GM21360 (cell line): ENCODE data around the gene SLC9A7.

Experiments used
- ATAC-seq: cut with Tn5 transposase; IDR thresholded peaks from one replicate; pipeline ENCODE4 v1.9.1; 2021; ENCODE audit warnings: mild to moderate bottlenecking, moderate library complexity; ENCODE audit not compliant: unreplicated experiment

SLC9A7 gene

DNA sequence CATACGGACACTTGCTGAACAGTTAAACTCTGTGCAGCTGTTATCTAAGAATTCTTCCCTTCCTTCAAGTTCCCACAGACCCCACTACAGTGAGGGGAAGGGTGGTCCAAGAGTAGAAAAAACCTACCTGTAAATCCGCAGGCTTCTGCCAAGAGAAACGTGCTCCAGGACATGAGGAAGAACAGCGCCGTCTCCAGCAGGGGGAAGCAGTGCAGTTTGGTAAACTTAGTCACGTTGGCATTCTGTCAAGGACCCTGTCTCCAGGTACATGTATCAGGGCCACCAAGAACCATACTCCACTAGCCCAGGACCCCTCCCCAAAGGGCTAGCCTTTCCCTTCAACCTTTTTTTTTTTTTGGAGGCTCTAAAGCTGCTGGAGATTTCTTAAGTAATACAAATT is 105.4 kb downstream of the SLC9A7 start:
- ATAC-seq = no peak

DNA sequence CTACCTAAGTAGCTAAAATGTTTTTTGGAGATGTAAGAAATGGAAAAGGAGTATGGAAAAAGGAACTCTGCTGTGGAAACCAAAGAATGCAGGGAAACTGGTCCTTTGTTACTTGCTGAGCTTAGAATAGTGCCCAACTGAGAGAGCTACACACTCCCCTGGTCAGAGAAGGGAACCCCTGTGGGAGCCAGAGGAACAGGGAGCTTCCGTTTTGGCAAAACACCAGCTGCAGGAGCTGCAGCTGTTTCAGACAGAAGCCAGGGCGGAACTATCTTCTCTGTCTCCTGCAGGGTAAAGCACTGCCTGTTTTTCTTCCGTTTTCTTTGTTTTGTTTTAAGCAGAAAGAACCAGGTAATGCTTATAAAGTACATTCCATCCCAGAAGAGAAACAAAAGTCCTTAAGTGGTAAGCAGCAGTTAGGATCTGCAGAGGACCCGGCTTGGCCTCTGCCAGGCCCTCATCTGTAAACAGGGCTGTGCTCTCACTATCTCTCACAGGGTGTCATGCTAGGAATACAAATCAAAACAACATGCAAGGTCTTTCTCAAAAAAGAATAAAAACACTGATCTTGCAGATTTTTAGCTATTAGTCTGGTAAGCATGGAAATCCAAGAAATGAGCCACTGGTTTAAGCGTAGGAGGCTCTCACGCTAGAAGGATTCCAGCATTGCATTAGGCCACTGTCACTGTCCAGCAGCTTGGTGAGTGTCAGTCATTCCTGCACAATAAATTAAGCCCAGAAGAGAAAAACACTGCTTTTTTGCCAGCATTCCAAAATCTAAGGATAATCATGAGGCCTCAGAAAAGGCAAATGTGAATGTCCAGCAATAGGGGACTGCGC is 109.3 kb downstream of the SLC9A7 start:
- ATAC-seq = no peak

- ATAC-seq = no peak
Measured at GRCh38 chrX:46648660-46649059, 110.3 kb downstream of the SLC9A7 start.

DNA sequence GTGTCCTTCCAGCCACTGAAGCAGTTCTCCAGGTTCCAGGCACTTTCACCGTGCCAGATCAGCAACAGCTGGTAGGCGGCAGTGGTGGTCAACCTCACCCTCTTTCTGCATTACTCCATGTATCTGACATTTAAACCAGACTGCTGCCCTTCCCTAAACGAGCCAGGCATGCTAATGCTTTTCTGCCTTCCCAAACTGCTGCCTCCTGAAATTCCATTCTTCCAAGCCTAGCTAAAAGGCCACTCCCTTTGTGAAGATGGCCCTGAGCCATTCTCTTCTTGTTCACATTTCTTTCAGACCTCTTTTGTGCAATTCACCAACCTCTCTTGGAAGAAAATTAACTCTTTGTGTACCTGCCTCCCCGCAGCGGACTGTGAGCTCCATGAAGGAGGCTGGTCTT is 111.7 kb downstream of the SLC9A7 start:
- no peak for ATAC-seq

DNA sequence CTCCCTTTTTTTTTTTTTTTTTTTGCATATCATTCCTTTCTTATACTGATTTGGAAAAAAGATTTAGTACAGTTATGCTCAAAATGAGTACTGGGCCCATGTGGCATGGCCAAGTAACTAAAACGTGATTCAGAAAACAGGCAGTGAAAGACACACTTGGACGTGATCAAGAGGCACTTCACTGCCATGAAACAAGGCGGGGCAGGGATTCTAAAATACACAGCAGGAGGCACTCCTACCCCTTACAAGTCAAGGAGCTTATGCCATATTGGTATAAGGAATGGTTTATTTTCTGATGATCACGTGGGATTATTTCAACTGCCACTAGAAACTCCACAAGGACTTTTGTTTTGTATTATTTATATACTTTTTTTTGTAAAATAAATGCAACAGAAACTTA is 113.3 kb downstream of the SLC9A7 start:
- ATAC-seq = no peak

- ATAC-seq = no peak
Measured at GRCh38 chrX:46643636-46644035, 115.3 kb downstream of the SLC9A7 start.

DNA sequence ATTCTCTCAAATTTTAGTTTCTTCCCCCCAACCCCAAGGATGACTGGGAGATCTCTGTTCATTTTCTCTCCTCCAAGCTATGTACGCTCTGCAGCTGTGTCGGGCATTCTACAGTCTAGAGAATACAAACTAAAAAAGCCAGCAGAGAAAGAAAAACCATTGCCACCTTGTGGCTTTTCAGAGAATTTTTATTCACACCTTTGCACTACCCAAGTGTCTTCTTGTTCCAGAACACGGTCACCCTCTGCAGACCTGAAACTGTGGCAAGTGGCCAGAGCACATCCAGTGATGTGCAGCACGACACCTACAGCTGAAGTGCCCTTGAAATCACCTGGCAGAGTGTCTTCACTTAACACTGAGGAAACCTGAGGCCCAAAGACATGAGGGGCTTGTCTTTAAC is 116.8 kb downstream of the SLC9A7 start:
- ATAC-seq = no peak

- ATAC-seq = peak; percentile 63
Measured at GRCh38 chrX:46637938-46638337, 121.0 kb downstream of the SLC9A7 start.

DNA sequence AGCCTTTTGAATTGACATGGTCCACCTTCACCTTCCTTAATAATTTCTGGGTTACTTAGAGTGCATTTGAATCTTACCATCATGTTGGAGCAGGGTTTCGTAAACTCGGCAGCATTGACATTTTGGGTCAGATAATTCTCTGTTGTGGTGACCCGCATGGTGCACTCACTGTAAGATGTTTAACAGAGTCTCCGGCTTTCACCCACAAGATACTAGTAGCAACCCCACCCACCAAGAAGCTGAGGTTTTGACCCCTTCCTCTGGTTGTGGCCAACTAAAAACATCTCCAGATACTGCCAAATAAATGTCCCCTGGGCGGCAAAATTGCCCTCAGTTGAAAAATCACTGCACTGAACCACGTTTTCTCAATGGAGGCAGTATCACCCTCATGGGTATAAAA is 122.7 kb downstream of the SLC9A7 start:
- no peak for ATAC-seq

DNA sequence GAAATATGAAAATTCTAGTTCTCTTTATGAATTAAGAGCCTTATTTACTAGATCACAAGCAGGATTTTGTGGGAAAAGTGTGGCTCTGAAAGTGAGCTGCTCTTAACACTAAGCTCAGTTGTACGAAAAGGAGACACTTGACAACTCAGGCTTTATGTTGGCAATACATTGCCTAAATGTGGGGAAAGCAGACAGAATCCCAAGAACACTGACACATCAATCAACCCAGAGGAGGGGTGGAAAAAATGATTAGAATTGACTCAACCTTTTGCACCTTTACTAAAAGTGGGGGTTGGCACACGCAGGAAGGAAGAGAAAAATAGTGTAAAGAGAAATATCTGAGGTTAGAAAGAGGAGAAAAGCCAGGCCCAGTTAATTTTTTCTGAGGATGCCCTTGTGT is 123.7 kb downstream of the SLC9A7 start:
- ATAC-seq = no peak

DNA sequence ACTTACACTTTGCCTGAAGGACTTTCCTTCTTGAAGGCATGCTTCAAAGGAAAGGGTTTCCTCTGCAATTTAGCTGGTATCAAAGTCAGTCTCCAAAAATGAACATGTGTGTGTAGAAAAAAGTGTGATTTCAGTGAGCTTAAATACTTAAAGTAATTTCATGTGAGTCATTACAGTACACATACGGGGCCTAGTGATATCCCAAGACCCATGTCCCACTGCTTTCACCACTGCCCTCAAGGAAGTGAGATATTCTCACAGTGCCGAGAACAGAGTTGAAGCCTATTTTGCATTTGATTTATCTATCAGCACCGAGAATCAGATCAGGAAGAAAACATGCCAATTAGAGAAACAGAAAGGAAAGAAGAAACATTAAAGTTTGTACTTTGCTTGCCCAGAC is 124.3 kb downstream of the SLC9A7 start:
- ATAC-seq = no peak

- no peak for ATAC-seq
Measured at GRCh38 chrX:46630141-46630540, 128.8 kb downstream of the SLC9A7 start.

DNA sequence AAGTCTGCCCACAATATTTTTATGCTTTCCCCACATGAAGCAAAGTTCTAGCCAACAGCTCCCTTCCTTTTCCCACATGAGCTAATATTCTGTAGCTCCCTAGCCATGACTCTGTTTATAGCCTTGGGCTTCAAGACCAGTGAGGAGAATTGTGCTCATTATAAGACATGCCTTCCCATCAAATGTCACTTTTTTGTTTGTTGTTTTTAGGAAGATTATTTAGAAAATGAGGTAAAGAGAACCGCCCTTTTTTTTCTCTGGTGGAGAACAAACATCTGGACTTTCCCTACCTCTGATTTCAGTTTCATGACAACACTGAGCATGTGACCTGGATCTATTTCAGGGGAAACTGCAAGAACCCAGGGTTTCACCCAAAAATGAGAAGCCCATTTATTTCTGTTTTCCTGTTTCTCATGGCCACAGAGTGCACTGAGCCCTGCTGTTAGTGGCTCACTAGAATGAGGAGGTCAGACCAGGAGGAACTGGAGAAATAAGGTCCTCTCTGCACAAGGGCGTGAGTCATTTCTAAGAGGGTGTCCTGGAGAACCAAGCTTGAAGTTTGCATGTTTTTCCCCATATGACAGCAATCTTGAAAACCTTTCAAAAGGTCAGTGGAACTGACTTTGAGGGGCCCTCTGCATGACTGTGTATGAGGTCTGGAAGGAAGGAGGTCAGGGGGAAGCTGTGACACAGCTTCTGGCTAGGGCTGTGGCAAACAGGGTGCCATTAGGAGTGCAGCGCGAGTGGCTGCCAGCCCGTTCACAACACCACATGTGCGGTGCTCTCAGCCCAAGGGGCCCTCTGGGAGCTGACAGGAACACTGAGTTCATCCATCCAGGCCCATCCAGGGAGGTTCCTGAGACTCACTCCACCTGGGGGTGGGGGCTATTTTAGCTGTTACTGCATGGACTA is 130.2 kb downstream of the SLC9A7 start:
- peak; percentile 92 for ATAC-seq

DNA sequence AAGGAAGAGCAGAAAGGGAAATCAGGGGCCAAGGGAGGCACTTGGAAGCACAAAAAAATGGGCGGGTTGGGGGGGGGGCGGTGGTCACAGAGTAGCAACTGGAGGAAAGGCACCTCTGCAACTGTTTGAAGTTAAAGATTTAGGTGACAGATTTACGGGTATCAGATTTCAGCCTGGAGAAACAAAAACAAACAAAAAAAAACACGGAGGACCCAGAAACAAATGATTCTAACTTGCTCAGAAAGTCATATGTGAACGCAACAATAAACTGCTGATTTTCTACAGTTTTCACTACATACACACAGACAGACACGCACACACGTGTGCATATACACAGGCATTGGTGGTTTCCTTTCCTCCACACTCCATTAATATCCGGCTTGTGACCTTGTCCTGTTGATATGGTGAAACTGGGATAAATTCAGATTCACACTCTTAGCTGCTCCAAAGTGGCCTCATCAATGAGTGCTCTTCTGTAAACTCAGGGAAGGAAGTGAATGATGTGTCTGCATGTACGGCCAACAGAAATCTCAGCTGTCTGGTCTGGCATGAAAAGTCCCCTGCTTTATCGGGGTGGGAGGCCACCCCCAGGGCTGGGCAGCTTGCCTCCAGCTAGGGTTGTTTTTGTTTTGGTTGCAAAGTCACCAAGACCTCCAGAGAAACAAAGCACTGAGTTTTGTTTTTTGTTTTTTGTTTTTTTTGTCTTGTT is 131.1 kb downstream of the SLC9A7 start:
- peak; percentile 4 for ATAC-seq

DNA sequence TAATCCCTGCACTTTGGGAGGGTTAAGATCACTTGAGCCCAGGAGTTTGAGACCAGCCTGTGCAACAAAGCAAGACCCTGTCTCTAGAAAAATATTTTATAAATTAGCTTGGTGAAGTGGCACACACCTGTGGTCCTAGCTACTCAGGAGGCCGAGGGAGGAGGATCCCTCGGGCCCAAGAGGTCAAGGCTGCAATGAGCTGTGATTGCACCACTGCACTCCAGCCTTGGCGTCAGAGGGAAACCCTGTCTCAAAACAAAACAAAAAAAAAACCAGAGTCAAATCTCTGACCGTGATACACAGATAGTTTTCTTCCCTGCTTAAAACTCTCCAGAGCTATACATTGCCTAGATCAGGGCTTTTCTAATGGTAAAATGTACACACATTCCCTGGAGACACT is 131.9 kb downstream of the SLC9A7 start:
- ATAC-seq = no peak

- ATAC-seq = no peak
Measured at GRCh38 chrX:46626566-46626965, 132.4 kb downstream of the SLC9A7 start.

DNA sequence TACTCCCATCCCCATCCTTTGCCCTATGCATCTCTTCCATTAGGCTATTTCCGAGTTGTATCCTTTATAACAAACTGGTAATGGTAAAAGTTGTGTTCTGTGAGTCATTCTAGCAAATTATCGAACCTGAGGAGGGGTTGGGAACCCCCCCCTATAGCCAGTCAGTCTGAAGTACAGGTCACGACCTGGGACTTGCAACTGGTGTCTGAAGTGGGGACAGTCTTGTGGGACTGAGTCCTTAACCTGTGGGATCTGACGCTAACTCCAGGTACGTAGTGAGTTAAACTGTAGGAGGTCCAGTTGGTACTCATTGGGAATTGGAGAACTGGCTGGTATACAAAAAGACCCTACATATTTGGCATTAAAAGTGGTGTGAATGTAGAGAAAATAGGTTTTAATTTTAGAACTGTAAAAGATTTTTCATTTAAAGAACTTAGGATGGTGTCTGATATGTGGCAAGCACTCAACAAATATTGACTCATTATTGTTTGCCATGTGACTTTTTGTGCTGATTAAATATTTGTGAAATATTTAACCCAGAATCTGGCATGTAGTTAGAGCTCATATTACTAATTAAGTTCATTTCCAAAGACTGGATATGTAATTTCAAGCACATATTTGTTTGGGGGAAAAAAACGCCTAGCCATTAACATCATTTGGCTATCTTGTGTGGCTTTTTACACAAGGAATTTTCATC is 134.7 kb downstream of the SLC9A7 start:
- no peak for ATAC-seq

GRCh38 chrX:46621572-46621971 is 137.3 kb downstream of the SLC9A7 start:
- no peak for ATAC-seq

- no peak for ATAC-seq
Measured at GRCh38 chrX:46620505-46620904, 138.4 kb downstream of the SLC9A7 start.

- ATAC-seq = no peak
Measured at GRCh38 chrX:46618947-46619346, 140.0 kb downstream of the SLC9A7 start.

- no peak for ATAC-seq
Measured at GRCh38 chrX:46617906-46618305, 141.0 kb downstream of the SLC9A7 start.
